ENCODE measurements around the gene PEMT. TPM values are rescaled to one million over a fixed set of nuclear protein-coding genes. Genes with fewer than 3 reads are reported as not detected.

The PEMT gene
- total and polyA plus RNA-seq, 9 of the 15 experiments (the other 6 are each of a cell fraction or from before 2014, with no cell fraction given): 1.4 to 36.4 (median 13.6) TPM

GRCh38 chr17:17476865-17477467 is 114.5 kb downstream of the PEMT start, which contains the start of gene MED9 (continued):
- TF ChIP-seq CUX1 (CRISPR knock-in tag; IDR thresholded peaks at IDR 0.05): no peak
- no peak for TF ChIP-seq FOXK1 (CRISPR knock-in tag; IDR thresholded peaks at IDR 0.05; ENCODE audit: borderline replicate concordance)
- TF ChIP-seq ETV5 (CRISPR knock-in tag; IDR thresholded peaks at IDR 0.05; ENCODE audit: low read depth): no peak
- no peak for TF ChIP-seq USF1 (CRISPR knock-in tag; IDR thresholded peaks at IDR 0.05)
- no peak for TF ChIP-seq KLF1 (tag; IDR thresholded peaks at IDR 0.05)
- no peak for TF ChIP-seq GATA2 (CRISPR knock-in tag; IDR thresholded peaks at IDR 0.05)
- no peak for TF ChIP-seq TARDBP (IDR thresholded peaks at IDR 0.05)
- TF ChIP-seq KLF10 (CRISPR knock-in tag; IDR thresholded peaks at IDR 0.05): no peak
- TF ChIP-seq PHF20 (IDR thresholded peaks at IDR 0.05; ENCODE audit: partially characterized antibody): peak; percentile 93
- TF ChIP-seq MTA3 (IDR thresholded peaks at IDR 0.05; ENCODE audit: borderline replicate concordance): peak; percentile 43; the same call in 1 of the 2 replicates
- no peak for TF ChIP-seq ARID1B (IDR thresholded peaks at IDR 0.05)
- no peak for TF ChIP-seq ZNF780A (CRISPR knock-in tag; IDR thresholded peaks at IDR 0.05)
- TF ChIP-seq CBFA2T2 (conservative IDR thresholded peaks at IDR 0.05): no peak
- TF ChIP-seq POLR2B (IDR thresholded peaks at IDR 0.05; ENCODE audit: low read depth, partially characterized antibody): peak; percentile 38
- TF ChIP-seq HDAC6 (IDR thresholded peaks at IDR 0.05; ENCODE audit: low read depth, low read length): no peak
- TF ChIP-seq SMAD3 (CRISPR knock-in tag; conservative IDR thresholded peaks at IDR 0.05): no peak
- TF ChIP-seq EZH2 (IDR thresholded peaks at IDR 0.05; ENCODE audit: borderline replicate concordance, low read depth, low read length): no peak
- TF ChIP-seq, protein P1, sequence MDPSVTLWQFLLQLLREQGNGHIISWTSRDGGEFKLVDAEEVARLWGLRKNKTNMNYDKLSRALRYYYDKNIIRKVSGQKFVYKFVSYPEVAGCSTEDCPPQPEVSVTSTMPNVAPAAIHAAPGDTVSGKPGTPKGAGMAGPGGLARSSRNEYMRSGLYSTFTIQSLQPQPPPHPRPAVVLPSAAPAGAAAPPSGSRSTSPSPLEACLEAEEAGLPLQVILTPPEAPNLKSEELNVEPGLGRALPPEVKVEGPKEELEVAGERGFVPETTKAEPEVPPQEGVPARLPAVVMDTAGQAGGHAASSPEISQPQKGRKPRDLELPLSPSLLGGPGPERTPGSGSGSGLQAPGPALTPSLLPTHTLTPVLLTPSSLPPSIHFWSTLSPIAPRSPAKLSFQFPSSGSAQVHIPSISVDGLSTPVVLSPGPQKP (CRISPR knock-in tag; IDR thresholded peaks at IDR 0.05): no peak
- no peak for TF ChIP-seq RBM22 (IDR thresholded peaks at IDR 0.05; ENCODE audit: low read depth, low read length, poor library complexity, severe bottlenecking)
- no peak for TF ChIP-seq ZC3H8 (IDR thresholded peaks at IDR 0.05)
- TF ChIP-seq ZNF23 (CRISPR knock-in tag; IDR thresholded peaks at IDR 0.05): no peak
- TF ChIP-seq ZC3H4 (CRISPR knock-in tag; IDR thresholded peaks at IDR 0.05; ENCODE audit: borderline replicate concordance): no peak
- no peak for TF ChIP-seq TEAD2 (tag; IDR thresholded peaks at IDR 0.05)
- no peak for TF ChIP-seq TEAD1 (CRISPR knock-in tag; IDR thresholded peaks at IDR 0.05)

All from K562 (cell line).